GM13976 (cell line): ENCODE results near the gene GPR156.

Experiments
- DNase-seq: peaks from one replicate; pipeline ENCODE4 v3.0.0; 2012; ENCODE audit warnings: low spot score
- CTCF ChIP-seq: IDR thresholded peaks from 2 replicates; pipeline ENCODE4 v1.5.1; 2012; ENCODE audit warnings: borderline replicate concordance, mild to moderate bottlenecking; ENCODE audit not compliant: insufficient read depth; ENCODE audit errors: extremely low read depth, missing control alignments, control extremely low read depth
- in situ Hi-C: fragments of 300-500 bp; cut with MboI; formaldehyde crosslinking; loops from one replicate; pipeline ENCODE4 v1.12.0; 2022; ENCODE audit warnings: low sequenced_read_pairs, mixed read lengths, inconsistent platforms; ENCODE audit not compliant: unreplicated experiment

Gene GPR156

DNA sequence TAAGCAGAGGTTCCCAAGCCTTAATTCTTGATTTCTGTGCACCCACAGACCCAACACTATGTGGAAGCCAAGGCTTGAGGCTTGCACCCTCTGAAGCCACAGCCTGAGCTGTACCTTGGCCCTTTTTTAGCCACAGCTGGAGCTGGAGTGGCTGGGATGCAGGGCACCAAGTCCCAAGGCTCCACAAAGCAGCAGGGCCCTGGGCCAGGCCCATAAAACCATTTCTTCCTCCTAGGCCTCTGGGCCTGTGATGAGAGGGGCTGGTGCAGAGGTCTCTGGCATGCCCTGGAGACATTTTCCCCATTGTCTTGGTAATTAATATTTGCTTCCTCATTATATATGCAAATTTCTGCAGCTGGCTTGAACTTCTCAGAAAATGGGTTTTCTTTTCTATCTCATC is 129.9 kb downstream of the GPR156 start:
- TF ChIP-seq CTCF = no peak
- no peak for DNase-seq
- in situ Hi-C loops = no loop called here

DNA sequence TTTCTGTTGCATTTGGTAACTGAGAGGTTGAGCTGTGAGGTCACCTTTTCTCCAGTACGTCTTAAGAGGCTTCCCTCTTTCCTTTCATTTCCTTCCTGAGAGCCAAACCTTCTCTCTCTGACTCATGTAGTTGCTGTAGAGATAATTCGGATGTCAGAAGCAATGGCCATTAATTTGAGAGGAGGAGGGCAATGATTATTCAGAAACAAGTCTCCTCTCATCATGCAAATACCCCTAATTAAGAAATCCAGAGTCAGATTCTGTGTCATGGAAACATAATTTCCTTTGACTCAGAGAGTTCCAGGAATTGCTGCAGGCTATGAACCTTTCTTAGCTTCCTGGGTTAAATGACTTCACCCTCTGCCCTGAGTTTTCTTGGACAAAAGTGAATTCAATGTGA is 131.7 kb downstream of the GPR156 start:
- no peak for TF ChIP-seq CTCF
- no peak for DNase-seq
- in situ Hi-C loops = no loop called here

- no peak for TF ChIP-seq CTCF
- DNase-seq = no peak
- in situ Hi-C loops = no loop called here
Observed at GRCh38 chr3:120151791-120152190, 133.2 kb downstream of the GPR156 start.

GRCh38 chr3:120148187-120148949 is 136.7 kb downstream of the GPR156 start:
- in situ Hi-C loops = no loop called here
- TF ChIP-seq CTCF = no peak
- DNase-seq = no peak

- in situ Hi-C loops = no loop called here
- peak; percentile 26 for TF ChIP-seq CTCF
- DNase-seq = peak; percentile 32
Observed at GRCh38 chr3:120147072-120147871, 137.8 kb downstream of the GPR156 start.

DNA sequence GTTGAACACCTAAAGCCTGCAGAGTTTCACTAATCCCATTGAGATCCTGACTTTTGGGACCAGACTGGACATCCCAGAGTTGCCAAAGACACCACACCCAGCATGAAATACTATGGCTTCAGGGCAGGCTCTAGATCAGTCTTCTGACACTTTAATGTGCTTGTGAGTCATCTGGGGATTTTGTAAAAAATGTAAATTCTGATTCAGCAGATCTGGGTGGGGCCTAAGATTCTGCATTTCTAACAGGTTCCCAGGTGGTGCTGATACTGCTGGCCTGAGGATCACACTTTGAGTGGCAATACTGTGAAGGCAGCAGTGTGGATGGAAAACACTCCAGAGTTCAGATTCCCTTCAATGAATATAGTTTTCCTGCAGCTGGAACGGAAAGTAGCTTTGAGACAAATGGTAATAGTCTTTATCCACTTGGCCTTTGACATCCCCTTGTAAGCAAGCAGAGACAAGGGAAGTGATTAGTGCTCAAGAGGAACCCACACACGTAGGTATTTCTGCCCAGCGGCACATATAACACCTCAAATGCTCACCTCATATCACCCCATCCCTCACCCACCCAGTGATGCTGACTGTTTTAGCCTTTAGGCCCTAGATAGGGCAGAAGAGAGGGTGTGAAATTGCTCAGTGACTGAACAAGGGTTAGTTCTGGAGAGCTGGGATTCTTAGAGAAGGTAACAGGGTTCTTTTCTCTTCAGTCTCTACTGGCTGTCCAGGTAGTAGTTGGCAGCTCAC is 139.3 kb downstream of the GPR156 start:
- DNase-seq = peak; percentile 31
- no peak for TF ChIP-seq CTCF
- in situ Hi-C loops = no loop called here
